ENCODE data around the gene KLHL6.

DNA sequence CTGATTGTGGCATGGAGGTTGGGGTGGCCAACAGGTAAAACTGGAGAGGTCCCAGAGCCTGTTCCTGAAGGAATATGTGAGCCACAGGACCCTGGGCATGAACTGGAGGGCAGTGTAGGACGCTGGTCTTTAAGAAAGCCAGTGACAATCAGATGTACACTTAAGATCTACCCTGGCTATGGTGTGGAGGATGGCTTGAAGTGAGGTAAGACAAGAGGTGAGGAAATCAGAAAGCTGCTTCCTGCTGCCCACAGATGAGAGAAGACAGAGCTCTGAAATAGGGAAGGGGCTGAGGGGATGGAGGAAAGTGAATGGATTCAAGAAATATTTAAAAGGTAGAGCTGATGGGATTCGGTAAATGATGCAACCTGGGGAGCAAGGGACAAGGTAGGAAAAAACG is 22.7 kb upstream of the KLHL6 start:
- TF ChIP-seq GATA2 (IDR thresholded peaks at IDR 0.05; ENCODE audit: low read depth, low read length) (no peak), GATA3 (IDR thresholded peaks at IDR 0.05; ENCODE audit: low read depth, low read length) (no peak)

All from SH-SY5Y (cell line).